CD4-positive, alpha-beta T cell treated with Interferon alpha-2 for 1 hour (primary cell): ENCODE data around the gene MACROD2.

Source experiments
- DNase-seq, 2 donors: peaks; one replicate each; pipeline ENCODE4 v3.0.0-alpha.2; 2020 to 2022

MACROD2 gene

DNA sequence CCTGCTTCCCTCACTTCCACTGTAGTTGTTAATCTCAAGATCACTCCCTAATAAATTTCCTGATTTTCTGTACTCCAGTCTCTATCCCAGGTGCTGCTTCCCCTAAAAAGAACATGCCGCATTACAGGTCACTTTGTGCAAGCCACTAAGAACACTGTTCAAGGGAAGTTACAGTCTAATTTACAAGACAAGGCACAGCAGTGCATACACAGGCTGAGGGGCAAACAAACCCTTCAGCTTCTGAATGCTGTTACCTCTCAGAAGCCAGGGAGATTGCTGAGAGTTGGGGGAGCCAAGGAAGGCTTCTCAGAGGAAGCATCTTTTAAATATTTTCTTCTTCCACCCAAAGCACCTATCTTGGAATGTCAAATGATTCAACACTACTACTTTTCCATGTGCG, 787.4 kb downstream of the MACROD2 start:
- no peak for DNase-seq

DNA sequence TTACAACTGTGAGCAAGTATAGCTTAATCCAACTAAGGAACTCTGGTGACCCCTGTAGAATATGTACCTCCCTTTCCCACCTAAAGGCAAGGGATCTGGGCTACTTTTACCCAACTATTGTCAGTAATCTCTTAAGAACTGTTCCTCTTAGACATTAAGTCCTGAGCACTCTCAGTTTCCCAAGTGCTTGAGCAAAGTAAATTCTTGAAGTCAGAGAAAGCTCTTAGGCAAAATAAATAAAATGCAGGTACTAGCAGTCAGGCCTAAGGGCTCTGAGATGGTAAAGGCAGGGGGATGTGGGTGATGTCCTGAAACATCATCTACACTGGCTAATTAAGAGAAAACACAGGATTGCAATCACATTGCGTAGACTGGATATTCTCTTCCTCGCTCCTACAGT, 788.5 kb downstream of the MACROD2 start:
- DNase-seq, result no peak

DNA sequence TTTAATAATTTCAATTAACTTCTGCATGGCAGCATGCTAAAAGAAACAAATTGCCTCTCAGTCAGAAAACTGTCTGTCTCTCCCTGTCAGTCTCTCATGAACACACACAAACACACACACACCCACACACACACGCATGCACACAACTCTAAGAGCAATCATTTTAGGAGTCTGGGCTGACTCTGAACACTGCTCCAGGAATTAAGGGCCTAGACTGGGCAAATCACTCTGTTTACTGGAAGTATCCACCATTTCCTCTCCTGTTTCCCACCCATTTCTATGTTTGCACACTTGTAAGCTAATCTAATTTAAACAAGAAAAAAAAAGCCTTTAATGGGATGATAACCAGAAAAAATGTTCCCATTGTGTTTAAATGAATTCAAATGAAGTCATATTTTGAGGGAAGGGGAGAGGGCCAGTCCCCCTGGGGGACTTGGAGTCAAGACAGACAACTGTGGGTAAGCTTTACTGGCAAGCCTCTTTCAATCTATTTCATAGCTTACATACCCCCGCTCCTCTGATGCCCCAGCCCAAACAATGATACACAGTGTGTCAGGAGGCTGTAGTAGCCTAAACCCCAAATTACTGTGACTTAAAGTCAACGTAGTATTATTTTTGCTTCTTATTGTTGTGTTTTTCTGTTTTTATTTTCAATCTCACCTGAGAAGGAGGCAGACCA, 789.9 kb downstream of the MACROD2 start:
- no peak for DNase-seq

DNA sequence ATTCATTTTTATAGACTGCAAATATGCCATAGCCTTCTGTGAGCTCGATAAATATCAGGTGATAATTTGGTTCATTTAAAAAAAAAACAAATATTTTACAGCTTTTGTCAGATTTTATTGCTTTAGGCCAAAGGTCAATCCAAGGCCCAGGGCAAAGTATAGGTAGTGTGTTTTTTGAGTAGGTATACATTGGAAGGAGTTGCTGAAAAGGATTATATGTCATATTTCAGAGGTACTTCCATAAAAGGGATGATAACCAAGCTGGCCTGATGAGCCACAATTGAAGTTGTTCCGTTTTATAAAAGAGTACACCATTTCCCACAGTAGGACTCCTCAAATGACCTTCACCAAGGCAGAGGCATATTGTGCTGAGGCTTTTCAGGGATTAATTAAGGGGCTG, 794.9 kb downstream of the MACROD2 start:
- no peak for DNase-seq

DNA sequence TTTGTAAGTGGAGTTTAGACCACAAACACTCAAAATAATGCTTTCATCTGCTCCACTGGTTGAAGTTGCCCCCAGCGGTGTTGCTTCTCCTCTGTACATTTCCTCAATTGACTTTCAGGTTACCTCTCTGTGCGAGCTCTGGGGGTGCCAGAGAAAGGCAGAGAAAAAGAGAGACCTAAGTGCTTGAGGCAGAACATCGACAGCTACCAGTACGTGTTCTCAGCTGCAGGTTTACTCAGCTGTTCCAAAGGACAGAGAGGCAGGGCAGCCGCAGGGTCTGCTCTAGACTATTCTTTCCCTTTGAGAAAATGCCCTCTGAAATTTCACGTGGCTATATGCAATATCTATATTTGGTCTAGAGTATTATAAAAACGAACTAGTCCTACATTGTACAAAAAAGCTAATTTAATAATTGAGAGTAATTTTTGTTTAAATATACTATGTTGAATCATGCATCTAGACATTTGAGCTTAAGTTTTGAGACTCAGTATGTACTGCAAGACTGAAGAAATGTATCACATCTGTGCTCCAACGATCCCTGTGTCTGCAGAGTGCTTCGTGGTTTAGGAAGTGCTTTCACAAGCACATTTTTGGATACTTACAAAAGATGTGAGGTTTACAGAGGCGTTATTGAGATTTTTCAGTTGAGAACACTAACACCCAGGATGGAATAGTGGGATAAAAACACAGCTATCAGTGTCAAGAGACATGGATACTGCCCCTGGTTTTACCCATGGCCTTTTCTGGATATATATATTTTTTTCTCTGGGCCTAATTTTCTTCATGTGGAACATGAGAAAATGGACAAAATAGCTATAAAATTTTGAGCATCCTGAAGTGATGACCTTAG, 795.7 kb downstream of the MACROD2 start:
- no peak for DNase-seq

DNA sequence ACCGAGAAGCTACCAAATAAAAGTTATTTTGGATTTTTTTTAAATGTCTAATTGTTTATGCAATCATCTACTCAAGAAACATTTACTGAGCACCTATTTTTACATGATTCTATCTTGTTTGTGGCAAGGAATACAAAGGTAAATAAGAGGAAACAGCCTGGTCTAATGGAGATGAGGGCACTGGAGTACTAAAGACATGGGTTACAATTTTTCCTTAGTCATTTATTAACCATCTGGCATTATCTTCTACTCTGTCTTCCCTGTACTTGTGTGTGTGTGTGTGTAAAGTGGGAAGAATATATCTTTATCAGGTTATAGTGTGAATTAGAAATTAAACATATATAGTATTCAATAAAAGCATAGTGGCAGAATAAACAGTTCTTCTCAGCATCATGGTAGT, 797.6 kb downstream of the MACROD2 start:
- no peak for DNase-seq

DNA sequence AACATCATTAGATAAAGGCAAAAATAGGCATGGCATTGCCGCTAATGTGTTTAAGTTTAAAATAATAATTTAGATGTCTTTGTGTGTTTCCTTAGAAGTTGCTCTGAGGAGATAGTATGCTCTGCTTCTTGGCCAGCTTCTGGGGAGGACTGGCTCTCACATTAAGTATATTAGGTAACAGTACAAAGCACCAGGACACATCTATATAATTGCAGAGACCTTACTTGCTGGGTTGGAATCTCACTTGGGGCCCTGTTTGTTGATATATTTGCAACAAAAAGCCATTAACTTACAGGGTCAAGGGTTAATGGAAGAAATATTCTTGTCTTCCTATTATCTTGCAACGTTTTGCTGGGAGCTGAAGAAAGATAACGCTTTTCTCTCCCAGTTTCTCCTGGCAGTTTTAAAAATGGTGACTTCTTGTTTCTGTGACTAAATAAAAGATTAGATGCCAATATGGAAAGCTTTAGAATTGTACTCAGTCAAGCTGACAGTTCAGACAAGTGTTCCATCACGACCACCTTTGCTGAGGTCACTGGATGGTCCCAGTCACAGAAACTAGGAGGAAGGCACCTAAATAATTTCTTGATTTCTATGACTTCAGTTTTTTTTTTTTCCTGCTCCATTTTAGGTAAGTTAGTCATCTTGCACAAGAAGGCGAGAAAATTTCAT, 804.4 kb downstream of the MACROD2 start:
- DNase-seq, result no peak

DNA sequence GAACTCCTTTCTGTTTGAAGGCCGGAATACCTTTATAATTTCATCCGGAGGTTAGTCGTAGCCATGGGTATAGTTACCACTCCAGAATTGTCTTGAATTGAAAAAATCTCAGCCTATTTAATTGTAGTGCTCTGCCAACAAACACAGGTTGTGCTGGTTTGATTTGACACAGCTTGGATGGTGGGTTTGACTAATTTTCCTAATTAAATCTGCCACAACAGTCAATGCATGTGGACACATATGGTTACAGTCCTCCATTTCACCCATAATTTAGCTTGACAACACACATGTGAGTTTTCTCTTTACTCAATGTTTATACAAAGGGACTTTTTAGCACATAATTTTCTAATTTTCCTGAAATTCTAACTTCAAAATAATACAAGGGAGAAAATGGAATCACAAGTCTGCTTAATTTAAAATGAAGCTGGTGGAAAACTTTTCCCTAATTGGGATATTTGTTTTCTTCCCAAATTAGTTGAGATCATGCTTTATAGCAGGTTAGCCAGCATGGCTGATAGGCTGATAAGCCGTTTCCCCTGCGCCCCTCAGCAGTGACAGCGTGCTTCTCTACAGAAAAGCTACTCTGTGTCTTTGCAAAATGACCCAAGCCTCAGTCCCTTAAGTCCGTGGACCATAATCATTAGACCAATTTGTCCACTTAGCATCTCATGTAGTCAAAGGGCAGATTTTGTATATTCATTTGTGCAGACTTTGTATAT, 805.5 kb downstream of the MACROD2 start:
- no peak for DNase-seq

DNA sequence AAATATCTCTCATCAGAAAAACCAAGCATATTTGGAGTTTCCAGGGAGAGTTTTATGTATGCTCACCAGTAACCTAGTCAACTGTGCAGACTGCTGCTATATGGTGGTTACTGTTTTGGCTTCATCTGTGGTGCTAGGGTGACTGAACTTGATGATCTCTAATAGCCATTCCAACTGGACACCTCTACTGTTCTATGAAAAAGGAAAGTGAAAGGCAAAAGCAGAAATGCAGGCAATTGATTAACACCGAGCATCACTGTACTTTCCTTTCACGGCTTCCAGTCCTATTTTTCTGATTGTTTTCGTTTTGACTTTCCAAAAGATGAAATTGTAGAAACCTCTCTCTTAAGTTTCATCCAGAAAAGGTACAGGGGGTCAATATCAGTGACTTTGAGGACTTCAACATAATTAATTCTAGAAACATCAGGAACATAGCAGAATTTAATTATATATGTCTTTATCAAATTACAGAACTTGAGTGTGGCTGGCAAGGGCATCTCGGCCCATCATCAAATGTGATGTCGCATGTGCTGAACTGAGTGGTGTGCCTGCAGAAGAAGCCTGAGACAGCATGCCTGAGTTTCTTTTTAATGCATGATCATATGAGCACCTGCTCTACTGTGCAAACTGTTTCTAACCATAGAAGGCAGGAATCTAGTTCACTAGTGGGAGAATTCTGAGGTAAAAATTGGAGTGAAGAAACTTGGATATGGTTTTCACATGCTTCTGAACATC, 806.4 kb downstream of the MACROD2 start:
- no peak for DNase-seq

DNA sequence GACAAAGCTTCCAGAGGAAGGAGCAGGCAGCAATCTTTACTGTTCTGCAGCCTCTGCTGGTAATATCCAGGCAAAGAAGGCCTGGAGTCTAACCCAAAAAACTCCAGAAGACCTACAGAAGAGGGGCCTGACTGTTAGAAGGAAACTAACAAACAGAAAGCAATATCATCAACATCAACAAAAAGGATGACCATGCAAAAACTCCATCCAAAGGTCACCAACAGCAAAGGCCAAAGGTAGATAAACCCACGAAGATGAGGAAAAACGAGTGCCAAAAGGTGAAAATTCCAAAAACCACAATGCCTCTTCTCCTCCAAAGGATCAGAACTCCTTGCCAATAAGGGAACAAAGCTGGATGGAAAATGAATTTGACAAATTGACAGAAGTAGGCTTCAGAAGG, 811.9 kb downstream of the MACROD2 start:
- no peak for DNase-seq

DNA sequence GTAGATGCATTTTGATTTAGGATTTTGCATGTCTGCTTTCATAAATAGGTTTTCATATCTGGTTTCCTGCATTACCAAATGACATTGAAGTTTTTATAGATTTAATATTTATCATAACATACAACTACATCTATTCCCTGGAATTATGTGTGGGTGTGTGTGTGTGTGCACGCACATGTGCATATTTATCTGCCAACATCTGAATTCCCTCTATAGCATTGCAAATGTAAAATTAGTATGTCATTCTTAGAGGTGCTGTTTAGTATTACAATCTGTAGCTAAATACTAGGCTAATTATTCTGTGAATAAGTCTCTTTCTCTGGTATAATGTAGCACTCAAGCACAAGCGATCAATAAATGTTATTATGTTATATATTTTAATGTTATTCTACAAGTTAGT, 820.0 kb downstream of the MACROD2 start:
- no peak for DNase-seq

DNA sequence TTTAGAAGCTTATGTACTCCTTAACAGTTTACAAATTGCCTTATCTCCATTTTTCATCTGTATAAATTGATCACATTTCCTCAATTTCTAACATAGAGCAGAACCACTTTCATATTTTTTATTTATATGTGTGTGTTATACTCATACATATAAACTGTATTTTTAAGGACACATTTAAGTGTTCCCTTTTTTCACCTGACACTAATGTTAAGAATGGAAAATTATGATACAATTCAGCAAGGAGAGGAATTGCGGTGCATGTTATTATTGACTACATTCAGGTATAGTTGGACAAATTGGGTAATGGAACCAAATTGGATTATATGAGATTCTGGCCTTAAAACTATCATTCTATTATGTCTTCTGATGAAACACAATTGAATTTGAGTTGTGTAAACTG, 821.2 kb downstream of the MACROD2 start:
- no peak for DNase-seq

DNA sequence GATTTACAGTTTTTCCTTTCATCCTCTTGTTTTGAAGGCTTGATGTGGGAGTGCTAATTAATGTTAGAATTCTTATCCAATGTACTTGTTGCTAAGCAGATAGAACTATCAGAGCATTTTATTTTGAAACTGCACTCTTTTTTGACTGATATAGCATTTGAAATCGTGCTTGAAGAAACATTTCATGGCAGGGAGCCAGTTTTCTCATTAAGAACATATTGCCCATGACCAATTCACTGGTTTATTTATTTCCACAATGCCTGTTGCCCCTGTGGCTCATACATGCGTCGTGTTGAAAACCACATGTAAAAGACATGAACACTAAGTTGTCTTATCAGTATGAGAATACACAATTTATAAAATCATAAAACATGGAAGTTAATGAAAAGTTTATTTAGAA, 821.8 kb downstream of the MACROD2 start:
- no peak for DNase-seq

DNA sequence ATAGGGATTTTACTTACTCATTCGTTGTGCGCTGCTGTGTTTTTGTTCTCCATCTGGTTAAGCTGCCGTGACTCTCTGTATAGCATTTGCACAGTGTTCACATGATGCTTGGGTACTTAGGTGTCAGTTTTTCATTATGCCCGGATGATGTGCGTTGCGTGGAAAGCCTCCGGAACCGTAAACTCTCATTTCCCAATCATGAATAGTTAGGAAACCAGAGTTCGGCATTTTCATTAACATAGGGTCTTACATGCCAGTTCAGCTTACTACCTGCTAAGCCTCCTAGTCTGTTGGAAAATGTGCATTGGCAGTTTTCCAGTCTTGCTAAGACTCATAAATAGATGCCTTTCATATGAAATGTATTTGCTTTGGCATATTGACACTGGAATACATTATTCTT, 825.5 kb downstream of the MACROD2 start:
- no peak for DNase-seq

DNA sequence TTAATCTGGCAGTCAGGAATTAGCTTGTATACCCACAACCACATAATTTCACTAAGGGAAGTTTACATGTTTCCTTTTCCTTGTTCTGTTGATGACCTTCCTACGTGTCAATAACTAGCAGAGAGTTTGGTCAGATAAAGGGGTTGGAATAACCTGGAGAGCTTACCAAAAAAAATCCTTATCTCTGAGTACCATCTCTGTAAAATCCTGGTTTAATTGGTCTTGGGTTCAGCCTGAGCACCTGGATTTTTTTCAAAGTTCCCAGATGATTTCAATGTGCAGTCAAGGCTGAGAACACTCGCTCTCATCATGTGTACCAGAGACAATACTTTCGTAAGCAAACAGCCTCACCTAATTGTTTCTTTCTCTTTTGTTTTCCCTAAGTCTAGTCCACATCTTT, 825.9 kb downstream of the MACROD2 start:
- no peak for DNase-seq

DNA sequence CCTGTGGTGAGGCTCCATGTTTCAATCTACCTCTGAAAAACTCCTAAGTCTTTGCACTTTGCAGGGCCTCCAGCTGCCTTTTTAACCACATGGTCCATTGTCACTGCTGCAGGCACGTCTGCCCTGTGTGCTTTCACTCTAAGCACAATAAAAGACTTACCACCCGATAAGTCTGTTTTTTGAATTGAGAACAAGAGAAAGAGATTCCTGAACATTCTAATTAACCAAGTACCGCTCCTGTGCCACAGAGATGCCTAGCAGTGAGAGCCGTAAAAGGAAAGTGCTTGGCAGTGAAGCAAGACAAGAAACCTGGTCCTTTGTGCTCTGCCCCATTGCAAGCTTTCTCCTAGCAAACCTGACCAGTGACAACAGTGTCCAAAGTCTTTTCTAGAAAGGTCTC, 829.7 kb downstream of the MACROD2 start:
- DNase-seq, result no peak

DNA sequence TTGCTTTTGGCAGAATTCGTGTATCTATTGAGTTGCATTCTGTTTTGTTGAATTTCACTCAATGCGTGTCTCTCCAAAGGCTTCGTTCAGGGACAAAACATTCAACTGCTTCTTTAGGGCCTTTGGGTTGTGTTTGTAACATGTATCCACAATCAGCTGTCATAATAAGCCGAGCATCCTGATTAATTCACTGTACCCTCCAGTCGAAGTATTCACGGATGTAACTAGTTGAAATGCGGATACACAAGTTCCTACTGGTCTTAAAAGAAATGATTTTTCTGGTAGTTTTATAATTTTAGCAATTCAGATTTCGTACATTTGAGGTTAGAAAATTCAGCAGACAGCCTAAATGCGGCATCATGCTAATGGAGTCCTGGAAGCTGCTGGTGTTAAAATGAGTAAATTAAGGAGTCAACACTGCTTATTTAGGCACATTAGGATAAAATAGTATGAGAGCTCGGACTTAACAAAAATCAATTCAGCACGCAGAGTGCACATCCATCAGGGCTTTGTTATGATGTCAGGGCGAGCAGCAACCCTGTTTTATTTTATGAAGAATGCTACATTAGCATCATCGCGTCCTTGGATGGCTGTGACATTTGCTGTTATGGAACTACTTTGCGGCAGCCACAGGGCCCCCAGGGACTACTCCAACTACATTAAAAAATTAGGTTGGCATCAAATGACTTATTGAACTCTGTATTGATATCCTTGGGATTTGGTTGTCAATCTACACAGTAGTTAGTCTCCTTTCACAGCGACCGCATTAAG, 831.4 kb downstream of the MACROD2 start:
- no peak for DNase-seq

DNA sequence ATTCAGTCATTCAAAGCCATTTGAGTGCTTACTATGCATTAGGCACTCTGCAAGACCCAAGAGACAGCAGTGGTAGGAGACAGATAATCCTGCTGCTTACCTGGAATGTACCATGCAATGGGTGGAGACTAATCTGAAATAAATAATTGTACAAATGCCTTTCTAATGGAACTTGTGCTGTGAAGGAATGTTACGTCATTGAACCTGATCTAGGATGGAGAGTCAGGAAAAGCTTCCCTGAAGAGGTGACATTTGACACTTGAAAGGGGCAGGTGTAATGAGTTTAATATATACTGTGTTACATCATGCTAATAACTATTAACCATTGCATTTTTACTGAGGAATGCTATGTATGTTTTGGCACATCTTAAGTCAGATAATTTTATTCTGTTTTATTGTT, 833.1 kb downstream of the MACROD2 start:
- DNase-seq, result no peak

DNA sequence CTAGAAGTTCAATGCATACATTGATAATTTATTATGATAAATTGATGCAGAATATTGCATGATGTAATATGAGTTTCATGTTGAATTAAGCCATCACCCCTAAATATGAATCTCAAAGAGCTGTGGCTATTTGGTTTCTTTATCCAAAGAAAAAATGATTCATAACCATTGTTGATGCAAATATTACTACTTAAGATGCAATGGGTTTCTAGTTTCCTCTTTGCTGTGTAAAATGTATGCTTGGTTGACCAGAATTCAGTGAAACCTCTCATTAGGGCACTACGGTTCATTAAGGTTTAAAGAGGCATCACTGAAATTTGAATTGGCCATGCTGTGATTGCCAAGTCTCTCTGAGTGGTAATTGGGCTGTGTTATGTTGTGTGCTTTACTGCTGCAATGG, 834.6 kb downstream of the MACROD2 start:
- no peak for DNase-seq

DNA sequence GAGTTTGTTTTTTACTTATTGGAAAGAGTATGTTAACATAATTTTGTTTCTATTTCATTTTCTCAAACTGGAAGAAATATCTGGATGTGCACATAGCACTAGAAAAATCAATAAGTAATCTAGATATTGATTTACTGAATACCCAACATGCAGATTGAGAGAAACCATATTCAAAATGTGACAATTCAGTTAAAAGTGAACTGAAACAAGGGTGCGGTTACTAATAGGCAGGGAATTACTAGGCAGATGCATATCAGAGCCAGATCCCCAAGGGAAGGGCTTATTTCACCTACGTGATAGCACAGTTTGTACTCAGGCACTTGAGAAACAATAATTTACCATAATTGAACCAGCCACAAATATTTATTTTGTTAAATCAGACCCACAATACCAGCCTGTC, 835.1 kb downstream of the MACROD2 start:
- DNase-seq, result no peak

DNA sequence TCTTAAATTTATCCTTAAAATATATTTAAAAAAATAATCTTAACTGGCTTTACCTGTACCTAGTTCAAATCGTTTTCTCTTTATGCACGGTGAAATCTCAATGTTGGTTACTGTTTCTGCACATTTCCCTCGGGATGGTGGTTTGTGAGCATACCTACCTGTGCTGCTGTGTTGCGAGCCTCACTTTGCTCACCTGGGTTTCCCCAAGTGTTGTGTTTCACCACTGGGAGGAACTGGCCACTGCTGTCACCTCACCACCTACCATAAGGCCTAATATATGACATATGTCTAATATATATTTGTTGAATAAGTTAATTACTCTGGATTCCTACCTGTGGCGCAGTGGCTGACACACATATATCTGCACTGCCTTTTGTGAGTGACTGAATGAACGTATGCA, 835.6 kb downstream of the MACROD2 start:
- DNase-seq, result no peak

DNA sequence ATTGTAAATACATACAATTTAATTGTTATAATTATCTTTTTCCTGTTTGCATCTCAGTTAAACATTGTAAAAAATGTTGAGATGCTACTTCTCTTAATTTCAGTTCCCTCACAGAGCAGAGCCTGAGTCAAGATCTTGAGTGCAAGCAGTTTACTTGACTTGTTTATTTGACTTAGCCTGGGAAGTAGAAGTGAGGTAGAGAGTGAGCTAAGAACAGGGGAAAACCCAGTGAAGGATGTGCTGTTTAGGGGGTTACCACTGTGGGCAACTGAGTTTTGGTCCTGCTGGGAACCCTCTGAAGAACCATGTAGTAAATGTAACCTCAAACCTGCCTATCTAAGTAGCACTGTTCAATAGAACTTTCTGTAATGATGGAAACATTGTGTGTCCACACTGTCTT, 837.3 kb downstream of the MACROD2 start:
- no peak for DNase-seq
